ENCODE results near the gene RAF1.

RAF1 gene

GRCh38 chr3:12557473-12558100 is 106.3 kb downstream of the RAF1 start:
- no peak for TF ChIP-seq SIN3A (IDR thresholded peaks at IDR 0.05; ENCODE audit: borderline replicate concordance, insufficient read depth, low read length)
- TF ChIP-seq, protein P1, sequence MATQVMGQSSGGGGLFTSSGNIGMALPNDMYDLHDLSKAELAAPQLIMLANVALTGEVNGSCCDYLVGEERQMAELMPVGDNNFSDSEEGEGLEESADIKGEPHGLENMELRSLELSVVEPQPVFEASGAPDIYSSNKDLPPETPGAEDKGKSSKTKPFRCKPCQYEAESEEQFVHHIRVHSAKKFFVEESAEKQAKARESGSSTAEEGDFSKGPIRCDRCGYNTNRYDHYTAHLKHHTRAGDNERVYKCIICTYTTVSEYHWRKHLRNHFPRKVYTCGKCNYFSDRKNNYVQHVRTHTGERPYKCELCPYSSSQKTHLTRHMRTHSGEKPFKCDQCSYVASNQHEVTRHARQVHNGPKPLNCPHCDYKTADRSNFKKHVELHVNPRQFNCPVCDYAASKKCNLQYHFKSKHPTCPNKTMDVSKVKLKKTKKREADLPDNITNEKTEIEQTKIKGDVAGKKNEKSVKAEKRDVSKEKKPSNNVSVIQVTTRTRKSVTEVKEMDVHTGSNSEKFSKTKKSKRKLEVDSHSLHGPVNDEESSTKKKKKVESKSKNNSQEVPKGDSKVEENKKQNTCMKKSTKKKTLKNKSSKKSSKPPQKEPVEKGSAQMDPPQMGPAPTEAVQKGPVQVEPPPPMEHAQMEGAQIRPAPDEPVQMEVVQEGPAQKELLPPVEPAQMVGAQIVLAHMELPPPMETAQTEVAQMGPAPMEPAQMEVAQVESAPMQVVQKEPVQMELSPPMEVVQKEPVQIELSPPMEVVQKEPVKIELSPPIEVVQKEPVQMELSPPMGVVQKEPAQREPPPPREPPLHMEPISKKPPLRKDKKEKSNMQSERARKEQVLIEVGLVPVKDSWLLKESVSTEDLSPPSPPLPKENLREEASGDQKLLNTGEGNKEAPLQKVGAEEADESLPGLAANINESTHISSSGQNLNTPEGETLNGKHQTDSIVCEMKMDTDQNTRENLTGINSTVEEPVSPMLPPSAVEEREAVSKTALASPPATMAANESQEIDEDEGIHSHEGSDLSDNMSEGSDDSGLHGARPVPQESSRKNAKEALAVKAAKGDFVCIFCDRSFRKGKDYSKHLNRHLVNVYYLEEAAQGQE (IDR thresholded peaks at IDR 0.05; ENCODE audit: insufficient read depth in 1 of 2, low read depth in 2 of 2, low read length in 2 of 2), result no peak
- no peak for TF ChIP-seq POLR2AphosphoS5 (IDR thresholded peaks at IDR 0.05; ENCODE audit: low read depth, low read length)
- no peak for TF ChIP-seq FOXP2 (optimal IDR thresholded peaks at IDR 0.05; ENCODE audit: borderline replicate concordance, extremely low read depth, extremely low read length, insufficient read depth)
- no peak for TF ChIP-seq TAF1 (IDR thresholded peaks at IDR 0.05; ENCODE audit: borderline replicate concordance, insufficient read depth, low read length)

GRCh38 chr3:12556690-12557472 is 107.0 kb downstream of the RAF1 start, which contains the start of gene MKRN2:
MKRN2 (plus strand) TSS chr3:12557087; CDS start chr3:12557151, 64 bp downstream.
- TF ChIP-seq, protein P1 (IDR thresholded peaks at IDR 0.05; ENCODE audit: insufficient read depth in 1 of 2, low read depth in 2 of 2, low read length in 2 of 2), result peak in 1 of 2 experiments; percentile 52; a peak in 2 of 4 replicates
- TF ChIP-seq TAF1 (IDR thresholded peaks at IDR 0.05; ENCODE audit: borderline replicate concordance, insufficient read depth, low read length) (peak; percentile 84), FOXP2 (optimal IDR thresholded peaks at IDR 0.05; ENCODE audit: borderline replicate concordance, extremely low read depth, extremely low read length, insufficient read depth) (peak; percentile 79), SIN3A (IDR thresholded peaks at IDR 0.05; ENCODE audit: borderline replicate concordance, insufficient read depth, low read length) (no peak), POLR2AphosphoS5 (IDR thresholded peaks at IDR 0.05; ENCODE audit: low read depth, low read length) (peak; percentile 93)

DNA sequence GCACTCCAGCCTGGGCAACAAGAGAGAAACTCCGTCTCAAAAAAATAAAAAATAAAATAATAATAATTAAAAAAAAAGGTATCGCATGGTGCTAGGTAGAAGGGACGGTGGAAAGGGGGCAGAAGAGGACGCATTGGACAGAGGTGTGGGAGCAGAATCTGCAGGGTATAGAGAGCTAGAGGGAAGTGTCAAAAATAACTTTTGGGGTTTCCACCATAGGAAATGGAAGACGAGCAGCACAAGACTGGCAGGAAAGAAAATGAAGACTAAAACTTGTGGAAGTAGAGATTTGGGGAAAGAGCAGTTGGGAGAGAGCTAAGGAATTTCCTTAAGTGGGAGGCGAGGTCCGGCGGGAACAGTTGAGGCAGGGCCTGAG is 107.6 kb downstream of the RAF1 start:
- no peak for TF ChIP-seq SIN3A (IDR thresholded peaks at IDR 0.05; ENCODE audit: borderline replicate concordance, insufficient read depth, low read length)
- TF ChIP-seq, protein P1 (IDR thresholded peaks at IDR 0.05; ENCODE audit: insufficient read depth in 1 of 2, low read depth in 2 of 2, low read length in 2 of 2), result no peak
- TF ChIP-seq POLR2AphosphoS5 (IDR thresholded peaks at IDR 0.05; ENCODE audit: low read depth, low read length), result no peak
- no peak for TF ChIP-seq TAF1 (IDR thresholded peaks at IDR 0.05; ENCODE audit: borderline replicate concordance, insufficient read depth, low read length)
- TF ChIP-seq FOXP2 (optimal IDR thresholded peaks at IDR 0.05; ENCODE audit: borderline replicate concordance, extremely low read depth, extremely low read length, insufficient read depth), result no peak

DNA sequence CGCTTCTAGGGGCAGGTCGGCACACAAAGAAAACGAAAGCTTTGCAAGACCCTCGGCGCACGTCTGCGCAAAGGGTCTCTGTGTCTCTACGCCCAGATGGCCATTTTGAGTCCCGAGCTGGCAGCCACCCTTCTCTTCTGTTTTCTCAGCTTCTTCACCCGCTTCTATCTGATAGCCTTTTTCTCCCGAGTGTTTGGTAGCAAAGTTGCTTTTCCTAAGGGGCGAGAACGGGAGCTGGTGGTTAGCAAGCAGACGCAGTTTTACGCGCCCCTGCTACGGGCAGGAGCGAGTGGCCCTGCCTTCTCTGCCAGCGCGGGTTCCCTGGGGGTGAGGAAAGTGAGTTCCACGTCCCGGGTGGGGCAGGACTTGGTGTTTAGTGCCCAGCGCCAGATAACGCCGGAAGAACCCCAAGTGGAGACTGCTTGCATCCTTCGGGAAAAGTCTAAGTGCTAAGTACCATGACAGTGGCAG is 110.0 kb downstream of the RAF1 start:
- TF ChIP-seq, protein P1 (IDR thresholded peaks at IDR 0.05; ENCODE audit: insufficient read depth in 1 of 2, low read depth in 2 of 2, low read length in 2 of 2), result no peak
- no peak for TF ChIP-seq POLR2AphosphoS5 (IDR thresholded peaks at IDR 0.05; ENCODE audit: low read depth, low read length)
- no peak for TF ChIP-seq TAF1 (IDR thresholded peaks at IDR 0.05; ENCODE audit: borderline replicate concordance, insufficient read depth, low read length)
- no peak for TF ChIP-seq FOXP2 (optimal IDR thresholded peaks at IDR 0.05; ENCODE audit: borderline replicate concordance, extremely low read depth, extremely low read length, insufficient read depth)
- no peak for TF ChIP-seq SIN3A (IDR thresholded peaks at IDR 0.05; ENCODE audit: borderline replicate concordance, insufficient read depth, low read length)
